Small intestine (tissue), 7 donors: Measurements from ENCODE around the gene DUOX1. TPM values are rescaled to one million over a fixed set of nuclear protein-coding genes. Genes with fewer than 3 reads are reported as not detected.

Experiments used
- DNase-seq, 2 donors: peaks; one replicate each; pipeline versions ENCODE4 v3.0.0 to v3.0.0-alpha.2; 2013
- FAIRE-seq: peaks from 2 replicates; lab custom pipeline; 2012; peaks lifted over from hg19 to GRCh38; lab: Jason Lieb, UNC
- H3K27ac ChIP-seq, 3 donors: one replicate each; pipeline ENCODE4 v1.5.1; 2013; ENCODE audit warnings: low read length in 2 of 3, mild to moderate bottlenecking in 2 of 3, control low read depth in 1 of 3, inconsistent platforms in 1 of 3, low read depth in 1 of 3, moderate library complexity in 1 of 3
- H3K27me3 ChIP-seq, 3 donors: one replicate each; pipeline ENCODE4 v1.6.1; 2013; ENCODE audit warnings: low read length in 3 of 3, inconsistent platforms in 1 of 3; ENCODE audit not compliant: control insufficient read depth in 3 of 3, insufficient read depth in 3 of 3
- H3K36me3 ChIP-seq, 3 donors: one replicate each; pipeline ENCODE4 v1.6.1; 2013; ENCODE audit warnings: low read length in 3 of 3, inconsistent platforms in 1 of 3, low read depth in 1 of 3, mild to moderate bottlenecking in 1 of 3, moderate library complexity in 1 of 3; ENCODE audit not compliant: control insufficient read depth in 3 of 3, insufficient read depth in 2 of 3
- H3K4me1 ChIP-seq, 3 donors: one replicate each; pipeline ENCODE4 v1.6.1; 2013; ENCODE audit warnings: low read length in 2 of 3, inconsistent platforms in 1 of 3, low read depth in 1 of 3, mild to moderate bottlenecking in 1 of 3, moderate library complexity in 1 of 3; ENCODE audit not compliant: control insufficient read depth in 3 of 3, insufficient read depth in 2 of 3
- H3K4me3 ChIP-seq, 3 donors: one replicate each; pipeline ENCODE4 v1.5.1; 2013; ENCODE audit warnings: low read length in 3 of 3, control low read depth in 1 of 3, inconsistent platforms in 1 of 3, low read depth in 1 of 3, mild to moderate bottlenecking in 1 of 3, moderate library complexity in 1 of 3
- H3K9me3 ChIP-seq, 2 donors: one replicate each; pipeline ENCODE4 v1.6.1; 2013; ENCODE audit warnings: low read depth in 1 of 2, low read length in 1 of 2; ENCODE audit not compliant: control insufficient read depth in 2 of 2, insufficient read depth in 1 of 2
- WGBS, 3 donors: extraction: QIAGEN DNeasy Blood & Tissue Kit; methylation state at CpG; one replicate each; pipeline ENCODE4 v1.1.7; 2013; 5-methylcytosine and 5-hydroxymethylcytosine counted together
- polyA plus RNA-seq, 4 donors: library from polyadenylated mRNA; stranded (reverse) in 3 of 4; unstranded in 1 of 4; fragments of 200-250 nt in 3 of 4; fragments of 120-200 nt in 1 of 4; gene quantifications; one replicate each; pipeline versions ENCODE4 v1.2.1 to v1.2.3, GENCODE V29; 2013
- donor health status: healthy with polysubstance abuse.
- donor health status: control.
- donor health status: control.
- donor health status: Bipolar disorder and iron deficiency.
- donor health status: healthy.

Gene DUOX1
- polyA plus RNA-seq, 4 donors, result 0.33 to 2.5 (median 0.67) TPM; not detected in 1

DNA sequence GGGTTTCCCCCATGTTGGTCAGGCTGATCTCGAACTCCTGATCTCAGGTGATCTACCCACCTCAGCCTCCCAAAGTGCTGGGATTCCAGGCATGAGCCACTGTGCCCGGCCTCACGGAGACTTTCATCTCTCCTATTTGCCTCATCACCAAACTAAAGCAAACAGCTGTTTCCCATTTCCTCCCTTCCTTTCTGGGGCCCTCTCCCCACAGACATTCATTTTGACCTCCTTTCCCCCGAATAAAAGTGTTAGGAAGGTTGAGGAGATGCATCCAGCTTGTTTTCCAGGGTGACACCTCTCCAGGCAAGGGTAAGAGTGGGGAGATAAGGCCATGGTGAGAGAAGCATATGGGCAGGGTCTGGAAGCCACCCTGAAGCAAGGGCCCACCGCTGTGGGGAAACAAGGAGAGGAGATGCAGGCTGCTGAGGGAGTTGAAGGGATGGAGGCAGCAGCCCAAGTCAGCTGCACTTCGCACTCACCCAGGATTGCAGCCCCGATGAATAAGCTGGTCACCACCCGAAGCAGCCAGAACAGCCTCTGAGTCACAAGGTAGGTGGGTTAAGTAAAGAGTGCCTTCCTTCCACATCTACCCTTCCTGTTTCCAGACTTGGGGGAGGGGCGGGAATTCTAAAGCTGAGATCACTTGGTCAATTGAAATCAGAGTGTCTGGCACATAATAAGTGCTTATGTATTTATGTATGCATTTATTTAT is 7.9 kb upstream of the DUOX1 start:
- H3K36me3 ChIP-seq, result no peaks in the 10 kb centered on the region
- H3K27ac ChIP-seq, result no peak overlapping the region
- H3K9me3 ChIP-seq, result no peaks in the 10 kb centered on the region
- FAIRE-seq (no peak), DNase-seq (no peak)
- peaks cover 0 to 67% (median 11%) of the 10 kb centered on the region in 3 donors for H3K27me3 ChIP-seq
- no peak overlapping the region for H3K4me3 ChIP-seq
- H3K4me1 ChIP-seq, result peaks cover 0 to 8% (median 0%) of the 10 kb centered on the region in 3 donors
- WGBS, 3 donors, result 58 to 67% (median 58%) methylated on average over 9 of the region's 9 CpGs

DNA sequence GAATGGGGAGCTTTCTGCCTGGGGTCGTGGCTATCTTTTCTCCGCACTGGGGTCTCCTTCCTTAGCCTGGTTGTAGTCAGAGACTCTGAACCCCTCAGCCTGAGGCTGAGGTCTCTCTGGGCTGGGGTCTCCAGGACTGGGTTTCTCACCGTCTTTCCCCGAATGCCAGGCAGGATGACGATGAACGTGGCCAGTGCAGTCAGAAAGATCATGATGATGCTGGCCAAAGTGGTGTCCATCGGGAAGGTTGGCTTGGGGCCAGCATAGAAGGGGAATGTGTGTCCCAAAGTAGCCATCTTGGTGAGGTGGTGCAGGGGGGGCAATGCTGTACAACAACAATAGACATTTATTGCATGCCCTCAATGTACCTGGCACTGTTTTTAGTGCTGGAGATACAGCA is 7.1 kb upstream of the DUOX1 start:
- Histone ChIP-seq H3K27ac (no peak overlapping the region), H3K4me1 (peaks cover 0 to 2% (median 0%) of the 10 kb centered on the region in 3 donors), H3K9me3 (no peaks in the 10 kb centered on the region), H3K36me3 (no peaks in the 10 kb centered on the region), H3K27me3 (peaks cover 0 to 63% (median 2%) of the 10 kb centered on the region in 3 donors), H3K4me3 (no peak overlapping the region)
- DNase-seq (no peak), FAIRE-seq (no peak)
- 85 to 94% (median 87%) methylated on average over 7 of the region's 7 CpGs for WGBS, 3 donors

DNA sequence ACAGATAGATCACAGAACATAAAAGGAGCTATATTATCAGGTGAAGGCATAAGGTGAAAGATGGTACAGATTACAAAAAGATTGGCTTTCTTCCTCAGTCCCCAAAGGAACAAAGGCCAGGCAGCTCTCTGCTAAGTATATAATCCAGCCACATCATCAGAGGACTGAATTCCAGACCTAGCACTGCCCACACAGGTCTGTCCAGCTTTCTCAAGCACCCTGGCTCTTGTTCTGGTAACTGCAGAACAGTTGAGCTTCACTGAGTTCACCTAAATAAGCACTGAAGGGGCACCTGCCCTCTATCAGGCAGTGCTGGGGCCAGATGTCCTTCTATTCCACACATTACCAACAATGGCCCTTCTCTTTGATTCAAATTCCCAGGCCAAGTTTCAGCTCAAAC is 6.4 kb upstream of the DUOX1 start:
- peaks cover 3 to 66% (median 5%) of the 10 kb centered on the region in 3 donors for H3K27me3 ChIP-seq
- no peaks in the 10 kb centered on the region for H3K4me1 ChIP-seq
- DNase-seq, result no peak
- H3K27ac ChIP-seq, result no peak overlapping the region
- no peaks in the 10 kb centered on the region for H3K36me3 ChIP-seq
- H3K9me3 ChIP-seq, result no peaks in the 10 kb centered on the region
- no peak for FAIRE-seq
- H3K4me3 ChIP-seq, result no peak overlapping the region

DNA sequence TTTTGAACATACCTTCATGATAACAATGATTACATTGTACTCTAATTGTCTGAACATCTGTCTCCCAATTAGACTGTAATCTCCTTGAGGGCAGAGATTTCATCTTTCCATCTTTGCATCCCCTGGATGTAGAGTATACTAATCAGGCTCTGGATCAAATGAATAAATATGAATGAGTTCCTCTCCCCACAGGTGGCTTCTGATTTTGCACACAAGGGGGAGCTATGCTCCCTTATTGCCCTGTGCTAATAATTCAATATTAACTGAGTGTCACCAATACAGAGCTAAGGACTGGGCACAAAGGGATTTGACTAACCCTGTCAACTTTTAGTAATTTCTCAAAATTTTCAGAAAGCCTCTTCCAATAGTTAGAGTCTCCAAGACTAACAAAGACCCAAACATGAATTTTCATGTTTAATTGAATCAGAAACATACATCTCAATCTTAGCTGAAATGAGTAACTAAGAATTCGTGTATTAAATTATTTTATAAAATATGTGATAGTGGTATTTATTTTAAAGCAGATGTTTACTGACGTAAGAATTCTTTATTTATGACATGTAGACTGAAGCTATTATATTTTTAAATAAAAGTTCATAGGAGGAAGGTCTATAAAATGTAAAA is 3.1 kb upstream of the DUOX1 start:
- no peak for FAIRE-seq

DNA sequence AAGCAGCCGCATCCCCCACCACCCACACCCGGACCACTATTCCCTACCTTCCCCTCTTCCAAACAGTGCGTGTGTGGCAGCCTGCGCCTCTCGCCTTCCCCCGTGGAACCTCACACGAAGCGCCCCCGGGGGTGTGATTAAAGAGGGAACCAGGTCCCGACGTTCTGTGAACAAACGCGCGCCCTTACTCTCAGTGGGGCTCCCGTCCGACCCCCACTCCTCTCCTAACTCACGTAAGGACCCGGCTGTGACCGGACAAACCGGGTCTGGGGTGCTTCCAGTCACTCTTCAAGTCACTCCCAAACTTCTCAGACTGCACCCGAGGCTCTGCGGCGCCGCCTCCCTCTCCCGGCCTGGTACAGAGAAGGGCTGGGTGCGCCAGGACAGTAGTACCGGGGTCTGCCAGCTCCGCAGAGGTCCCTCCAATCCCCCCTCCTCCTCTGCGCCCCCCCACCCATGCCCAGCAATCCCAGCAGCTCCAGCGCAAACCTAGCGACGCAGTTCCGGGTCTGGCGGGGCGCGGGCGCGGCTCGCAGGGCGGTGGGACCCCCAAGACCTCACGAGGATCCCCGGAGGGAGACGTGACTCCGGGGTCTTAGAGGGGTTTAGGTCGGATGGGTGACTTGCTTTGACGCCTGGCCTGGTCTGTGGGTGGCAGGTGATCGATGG is 689 bp upstream of the DUOX1 start:
- Histone ChIP-seq H3K36me3 (no peaks in the 10 kb centered on the region), H3K4me3 (peak overlapping the region in 1 of 3 donors; percentile 15), H3K4me1 (peaks cover 0 to 5% (median 0%) of the 10 kb centered on the region in 3 donors), H3K27ac (no peak overlapping the region), H3K9me3 (no peaks in the 10 kb centered on the region), H3K27me3 (peaks cover 3 to 63% (median 15%) of the 10 kb centered on the region in 3 donors)
- no peak for DNase-seq
- no peak for FAIRE-seq
- 5 to 11% (median 10%) methylated on average over 38 to 47 of the region's 47 CpGs for whole genome bisulfite sequencing, 3 donors

More for the DNA sequence above, 3.1 kb upstream of the DUOX1 start:
- H3K27me3 ChIP-seq, result peaks cover 3 to 65% (median 16%) of the 10 kb centered on the region in 3 donors
- H3K4me3 ChIP-seq, result no peak overlapping the region
- H3K27ac ChIP-seq, result no peak overlapping the region
- H3K4me1 ChIP-seq, result peaks cover 0 to 5% (median 0%) of the 10 kb centered on the region in 3 donors
- no peaks in the 10 kb centered on the region for H3K36me3 ChIP-seq
- 53 to 67% (median 64%) methylated on average over 2 of the region's 2 CpGs for WGBS, 3 donors
- H3K9me3 ChIP-seq, result no peaks in the 10 kb centered on the region
- peak; percentile 39 to 63 for DNase-seq

DNA sequence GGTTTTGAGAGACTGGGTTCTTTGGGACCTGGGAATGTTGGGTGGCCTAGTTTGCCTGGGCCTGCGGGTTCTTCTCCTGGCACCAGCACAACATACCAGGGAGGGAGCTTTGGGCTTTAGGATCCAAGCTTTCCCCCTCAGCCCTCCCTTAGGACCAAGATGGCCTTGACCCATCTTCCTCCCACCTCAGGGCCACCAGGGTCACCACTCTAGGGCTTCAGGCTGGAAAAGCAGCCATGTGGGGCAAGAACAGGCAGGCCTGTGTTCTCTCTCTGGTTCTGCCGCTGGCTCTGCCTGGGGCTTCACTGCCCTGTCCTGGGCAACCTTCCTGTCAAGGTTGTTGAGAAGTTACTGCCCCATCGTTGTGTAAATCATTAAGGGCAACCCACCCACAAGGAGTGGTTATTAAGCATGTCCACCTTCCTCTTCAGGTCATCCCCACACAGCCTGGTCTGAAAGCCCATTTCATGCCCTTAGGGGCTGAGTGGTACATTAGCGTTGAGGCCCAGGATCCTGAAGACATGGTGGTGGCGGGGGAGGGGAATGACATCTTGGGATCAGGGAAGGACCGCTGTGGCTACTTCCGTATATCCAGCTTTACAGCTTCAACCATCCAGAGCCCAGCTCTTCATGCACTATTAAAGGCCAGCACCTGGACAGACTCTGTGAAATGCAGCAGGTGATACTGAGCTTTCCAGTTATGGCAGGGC is 652 bp downstream of the DUOX1 start:
- FAIRE-seq, result no peak
- 89 to 91% (median 90%) methylated on average over 7 of the region's 7 CpGs for WGBS, 3 donors
- H3K27ac ChIP-seq, result no peak overlapping the region

DNA sequence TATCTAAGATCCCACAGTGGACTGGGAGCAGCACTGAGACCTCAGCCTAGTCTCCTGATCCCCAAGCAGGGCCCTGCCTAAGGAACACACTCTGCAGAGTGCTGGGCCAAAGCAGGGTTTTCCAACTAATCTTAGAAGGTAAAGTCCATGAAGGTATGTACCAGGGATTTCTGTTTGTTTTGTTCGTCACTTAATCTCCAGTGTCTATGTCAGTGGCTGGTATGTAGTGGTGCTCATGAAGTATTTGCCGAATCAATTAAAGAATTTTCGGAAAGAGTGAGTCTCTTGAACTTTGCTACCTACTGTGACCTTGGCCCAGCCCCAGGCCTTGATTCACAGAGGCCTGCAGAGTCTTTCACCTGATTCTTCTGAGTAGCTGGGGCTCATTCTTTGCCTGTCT is 1.7 kb downstream of the DUOX1 start:
- FAIRE-seq, result no peak
- H3K4me3 ChIP-seq, result no peak overlapping the region
- H3K27ac ChIP-seq, result no peak overlapping the region
- H3K9me3 ChIP-seq, result no peaks in the 10 kb centered on the region
- peak in 1 of 2 donors; percentile 32 for DNase-seq
- peaks cover 3 to 65% (median 23%) of the 10 kb centered on the region in 3 donors for H3K27me3 ChIP-seq
- H3K36me3 ChIP-seq, result no peaks in the 10 kb centered on the region
- H3K4me1 ChIP-seq, result peaks cover 0 to 7% (median 2%) of the 10 kb centered on the region in 3 donors
- 28 to 74% (median 48%) methylated on average over 3 of the region's 3 CpGs for WGBS, 3 donors

More for the DNA sequence above, 652 bp downstream of the DUOX1 start:
- Histone ChIP-seq H3K4me3 (no peak overlapping the region), H3K4me1 (peaks cover 0 to 5% (median 2%) of the 10 kb centered on the region in 3 donors), H3K36me3 (no peaks in the 10 kb centered on the region), H3K27me3 (peaks cover 3 to 63% (median 22%) of the 10 kb centered on the region in 3 donors), H3K9me3 (no peaks in the 10 kb centered on the region)
- DNase-seq, result no peak
